Stimulated activated CD4-positive, alpha-beta T cell treated with anti-CD3 and anti-CD28 coated beads, Interleukin-2, amount 100 ng/mL, for 4 hours (primary cell): Measurements from ENCODE around the gene GPR78.

ENCODE experiments used
- DNase-seq: peaks from one replicate; pipeline ENCODE4 v3.0.0-alpha.2; 2020; ENCODE audit warnings: low read depth

Gene GPR78, protein sequence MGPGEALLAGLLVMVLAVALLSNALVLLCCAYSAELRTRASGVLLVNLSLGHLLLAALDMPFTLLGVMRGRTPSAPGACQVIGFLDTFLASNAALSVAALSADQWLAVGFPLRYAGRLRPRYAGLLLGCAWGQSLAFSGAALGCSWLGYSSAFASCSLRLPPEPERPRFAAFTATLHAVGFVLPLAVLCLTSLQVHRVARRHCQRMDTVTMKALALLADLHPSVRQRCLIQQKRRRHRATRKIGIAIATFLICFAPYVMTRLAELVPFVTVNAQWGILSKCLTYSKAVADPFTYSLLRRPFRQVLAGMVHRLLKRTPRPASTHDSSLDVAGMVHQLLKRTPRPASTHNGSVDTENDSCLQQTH

DNA sequence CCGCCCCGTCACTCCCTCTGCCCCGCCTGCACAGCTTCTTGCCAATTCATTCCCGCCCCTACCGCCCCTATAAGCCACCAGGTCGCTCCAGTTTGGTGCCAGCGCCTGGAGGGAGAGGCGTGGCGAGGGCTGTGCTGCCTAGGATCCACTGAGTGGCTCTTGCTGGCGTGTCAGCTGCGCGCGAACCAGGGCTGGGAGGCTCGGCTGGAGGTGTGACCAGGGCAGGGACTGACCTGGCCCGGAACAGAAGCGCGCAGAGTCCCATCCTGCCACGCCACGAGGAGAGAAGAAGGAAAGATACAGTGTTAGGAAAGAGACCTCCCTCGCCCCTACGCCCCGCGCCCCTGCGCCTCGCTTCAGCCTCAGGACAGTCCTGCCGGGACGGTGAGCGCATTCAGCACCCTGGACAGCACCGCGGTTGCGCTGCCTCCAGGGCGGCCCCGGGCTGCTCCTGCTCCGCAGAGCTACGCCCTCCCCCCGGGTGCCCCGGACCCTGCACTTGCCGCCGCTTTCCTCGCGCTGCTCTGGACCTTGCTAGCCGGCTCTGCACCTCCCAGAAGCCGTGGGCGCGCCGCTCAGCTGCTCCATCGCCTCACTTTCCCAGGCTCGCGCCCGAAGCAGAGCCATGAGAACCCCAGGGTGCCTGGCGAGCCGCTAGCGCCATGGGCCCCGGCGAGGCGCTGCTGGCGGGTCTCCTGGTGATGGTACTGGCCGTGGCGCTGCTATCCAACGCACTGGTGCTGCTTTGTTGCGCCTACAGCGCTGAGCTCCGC lies at the start of gene GPR78:
TSS of gene GPR78 (plus strand) at position 72 of the 773 bp plus-strand sequence. CDS start at position 663, 591 bp downstream.
- DNase-seq, result no peak

DNA sequence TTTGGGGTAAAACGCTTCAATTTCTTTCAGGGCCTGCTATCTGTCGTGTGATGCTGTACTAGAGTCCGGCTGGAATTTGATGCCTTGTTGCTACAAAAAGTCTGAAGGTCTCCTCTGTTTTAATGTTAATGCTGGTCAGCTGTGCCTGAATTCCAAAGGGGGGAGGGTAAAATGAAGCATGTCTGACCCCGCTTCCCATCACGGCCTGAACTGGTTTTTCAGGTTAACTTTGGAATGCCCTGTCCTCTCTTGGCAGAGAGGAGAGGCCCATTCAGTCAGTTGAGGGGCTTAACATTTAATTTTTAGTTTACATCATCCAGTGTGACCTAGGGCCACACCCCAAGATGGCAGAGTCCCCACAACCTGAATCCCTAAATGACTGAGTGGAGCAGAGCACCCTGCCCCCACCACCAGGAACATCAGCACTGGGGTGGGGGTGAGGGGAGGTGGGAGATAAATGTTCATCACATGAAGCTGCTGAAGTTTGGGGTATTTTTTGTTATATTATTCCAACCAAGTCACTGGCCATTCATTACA lies 47.9 kb upstream of the GPR78 start:
- no peak for DNase-seq

DNA sequence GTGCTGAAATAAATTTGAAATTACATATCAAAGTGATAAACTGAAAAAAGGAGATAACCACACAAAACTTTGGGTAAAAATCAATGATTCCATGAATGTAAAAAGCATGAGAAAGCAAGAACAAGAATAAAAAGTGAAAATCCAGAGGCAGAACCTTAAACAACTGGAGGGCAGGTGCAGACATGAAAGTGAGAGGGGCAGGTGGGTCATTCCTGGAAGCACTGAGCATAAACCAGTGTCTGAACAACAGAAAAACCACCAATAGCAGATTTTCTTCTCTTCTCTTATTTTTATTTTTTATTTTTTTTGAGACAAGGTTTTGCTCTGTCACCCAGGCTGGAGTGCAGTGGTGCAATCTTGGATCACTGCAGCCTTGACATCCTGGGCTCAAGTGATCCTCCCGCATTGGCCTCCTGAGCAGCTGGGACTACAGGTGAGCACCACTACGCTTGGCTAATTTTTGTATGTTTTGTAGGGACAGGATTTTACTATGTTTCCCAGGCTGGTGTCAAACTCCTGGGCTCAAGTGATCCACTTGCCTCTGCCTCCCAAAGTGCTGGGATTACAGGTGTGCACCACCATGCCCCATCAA lies 46.8 kb upstream of the GPR78 start:
- no peak for DNase-seq

DNA sequence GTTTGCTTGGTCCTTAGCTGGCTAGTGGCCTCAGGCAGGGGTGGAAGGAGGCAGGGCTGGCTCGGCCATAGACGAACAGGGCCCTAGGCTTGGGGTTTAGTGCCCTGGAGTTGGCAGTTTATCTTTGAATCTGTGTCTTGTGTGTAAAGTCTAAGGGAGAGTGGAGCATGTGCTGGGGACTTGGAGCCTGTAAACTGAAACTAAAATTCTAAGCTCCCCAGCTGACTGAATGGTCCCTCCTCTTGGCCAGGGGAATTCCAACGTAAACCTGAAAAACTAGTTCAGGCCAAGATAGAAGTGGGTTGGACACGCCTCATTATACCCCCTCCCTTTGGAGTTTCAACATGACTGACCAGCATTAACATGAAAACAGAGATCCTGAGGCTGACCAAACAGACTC lies 46.1 kb upstream of the GPR78 start:
- no peak for DNase-seq

DNA sequence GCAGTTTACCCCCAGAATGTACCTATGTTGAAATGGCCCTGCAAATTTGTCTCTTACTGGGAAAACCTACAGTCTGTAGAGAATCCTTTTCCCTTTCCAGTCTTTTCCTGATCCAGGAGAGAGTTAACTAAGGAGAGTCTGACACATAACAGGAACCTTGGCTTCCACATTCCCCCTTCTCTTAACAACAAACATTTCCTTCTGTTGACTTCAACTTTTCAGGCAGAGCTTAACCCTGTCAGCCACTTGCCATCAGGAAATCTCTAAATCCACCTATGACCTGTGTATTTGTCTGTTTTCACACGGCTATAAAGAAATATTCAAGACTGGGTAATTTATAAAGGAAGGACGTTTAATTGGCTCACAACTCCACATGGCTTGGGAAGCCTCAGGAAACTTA lies 45.6 kb upstream of the GPR78 start:
- no peak for DNase-seq

DNA sequence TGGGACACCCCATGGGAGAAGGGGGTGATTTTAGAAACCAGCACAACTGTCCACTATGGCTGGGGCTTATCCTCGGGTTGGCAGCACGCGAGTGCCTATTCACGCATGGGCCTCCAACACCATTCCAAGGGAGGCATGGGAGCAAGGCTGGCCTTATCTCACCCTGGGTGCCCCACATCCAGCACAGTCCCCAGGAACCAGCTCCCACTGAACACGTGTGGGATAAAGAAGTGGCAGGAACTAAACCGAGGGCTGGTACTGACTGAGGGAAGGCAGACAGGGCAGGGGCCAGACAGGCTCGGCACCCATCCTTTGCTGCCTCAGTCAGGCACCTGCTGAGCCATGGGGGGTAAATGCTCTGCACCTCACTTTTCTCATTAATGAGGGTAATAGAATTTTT lies 43.7 kb upstream of the GPR78 start:
- no peak for DNase-seq

DNA sequence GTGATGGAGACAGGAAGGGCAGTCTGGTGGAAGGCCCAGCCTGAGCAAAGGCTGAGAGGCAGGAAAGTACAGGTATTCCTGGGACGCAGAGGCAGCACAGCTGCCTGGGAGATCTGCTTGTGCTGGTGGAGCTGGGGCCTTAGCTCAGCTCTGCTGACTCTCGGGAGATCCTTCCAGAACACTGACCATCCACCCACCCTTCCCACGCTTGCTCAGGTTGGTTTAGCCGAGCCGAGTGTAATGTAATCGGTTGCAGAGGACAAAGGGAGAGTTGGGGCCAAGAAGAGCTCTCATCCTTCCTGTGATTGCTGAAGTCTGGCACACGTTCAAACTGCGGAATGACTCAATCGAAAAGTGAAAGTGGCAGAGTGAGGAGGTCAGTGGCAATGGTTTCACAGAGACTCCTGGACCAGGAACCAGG lies 43.1 kb upstream of the GPR78 start:
- DNase-seq, result no peak

DNA sequence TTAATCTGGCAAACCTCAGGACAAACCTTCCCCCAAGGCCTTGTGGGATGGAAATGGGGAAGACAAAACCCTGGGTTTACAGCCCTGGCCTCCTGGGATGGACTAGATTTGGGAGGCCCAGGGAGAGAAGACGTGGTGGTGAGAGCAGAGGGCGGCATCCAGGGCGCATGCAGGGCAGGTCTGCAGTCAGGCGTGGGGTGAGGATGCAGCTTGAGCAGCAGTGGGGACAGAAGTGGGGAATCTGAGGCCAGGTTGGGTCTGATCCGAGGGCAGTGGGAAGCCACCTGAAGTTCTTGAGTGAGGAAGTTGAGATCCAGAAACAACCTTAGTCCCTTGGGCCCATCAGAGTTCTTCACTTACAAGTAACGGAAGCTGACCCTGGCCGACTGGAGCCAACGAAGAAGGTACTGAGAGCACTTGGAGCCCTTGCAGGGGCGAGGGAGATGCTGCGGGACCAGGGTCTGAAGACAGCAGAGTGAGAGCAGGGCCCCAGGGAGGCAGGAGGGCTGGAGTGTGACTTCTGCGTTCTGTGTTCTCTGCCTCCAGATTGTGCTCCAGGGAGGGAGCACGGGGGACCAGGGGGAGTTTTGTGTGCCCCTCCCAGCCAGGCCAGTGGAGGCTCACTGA lies 42.0 kb upstream of the GPR78 start:
- DNase-seq, result no peak

DNA sequence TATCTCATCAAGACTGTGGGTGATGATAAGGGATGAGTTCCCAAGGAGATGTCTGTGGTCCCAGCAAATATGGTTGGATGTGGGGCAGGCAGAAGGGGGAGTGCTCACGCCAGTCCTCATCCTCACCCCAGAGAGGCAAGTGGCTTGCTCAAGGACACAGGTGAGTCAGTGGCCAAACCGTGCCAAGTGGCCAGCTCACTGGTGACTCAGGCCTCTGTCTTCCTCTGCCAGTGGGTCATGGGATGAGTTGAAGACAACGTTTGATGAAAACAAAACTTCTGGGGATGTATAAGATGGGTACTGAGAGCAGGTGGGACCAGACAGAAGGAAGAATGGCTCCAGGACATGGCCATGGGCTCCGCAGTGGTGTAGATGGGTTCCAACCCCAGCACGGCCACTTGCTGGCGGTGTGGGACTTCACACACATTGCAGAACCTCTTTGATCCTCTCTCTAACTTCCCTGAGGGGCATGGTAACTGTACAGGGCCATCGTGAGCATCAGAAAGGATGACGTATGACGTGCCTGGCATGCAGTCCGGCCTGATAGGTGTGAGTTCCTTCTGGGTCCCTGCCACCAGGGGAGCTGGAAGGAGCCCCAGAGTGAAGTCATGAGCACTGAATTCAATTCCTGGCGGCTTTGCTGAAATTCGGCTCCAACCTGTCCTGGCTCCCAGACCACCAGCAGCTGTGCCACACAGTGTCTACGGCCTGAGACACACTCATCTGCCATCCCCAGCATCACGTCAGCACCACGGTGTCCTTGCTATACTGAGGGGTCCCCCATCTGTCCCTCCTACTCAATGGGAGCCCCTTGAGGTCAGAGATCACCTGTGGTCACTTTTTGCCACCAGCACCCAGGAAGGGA lies 41.3 kb upstream of the GPR78 start:
- DNase-seq, result no peak

DNA sequence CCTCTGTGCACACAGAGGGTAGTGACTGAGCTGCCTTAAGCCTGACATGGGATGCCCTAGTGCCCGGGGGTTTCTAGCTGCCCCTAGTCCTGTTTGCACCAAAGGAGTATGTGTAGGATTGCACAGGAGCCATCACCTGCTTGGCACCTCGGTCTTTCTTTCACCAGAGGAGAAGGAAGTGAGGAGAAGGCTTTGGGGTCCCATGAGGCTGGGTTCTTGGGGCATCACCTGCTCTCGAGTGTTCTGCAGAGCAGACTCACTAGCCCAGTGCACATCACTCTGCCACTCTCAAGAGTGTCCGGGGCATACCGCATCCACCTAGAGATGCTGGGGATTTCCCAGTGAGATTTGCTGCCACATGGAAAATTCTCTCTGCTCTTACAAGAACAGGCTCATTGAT lies 40.5 kb upstream of the GPR78 start:
- DNase-seq, result no peak

DNA sequence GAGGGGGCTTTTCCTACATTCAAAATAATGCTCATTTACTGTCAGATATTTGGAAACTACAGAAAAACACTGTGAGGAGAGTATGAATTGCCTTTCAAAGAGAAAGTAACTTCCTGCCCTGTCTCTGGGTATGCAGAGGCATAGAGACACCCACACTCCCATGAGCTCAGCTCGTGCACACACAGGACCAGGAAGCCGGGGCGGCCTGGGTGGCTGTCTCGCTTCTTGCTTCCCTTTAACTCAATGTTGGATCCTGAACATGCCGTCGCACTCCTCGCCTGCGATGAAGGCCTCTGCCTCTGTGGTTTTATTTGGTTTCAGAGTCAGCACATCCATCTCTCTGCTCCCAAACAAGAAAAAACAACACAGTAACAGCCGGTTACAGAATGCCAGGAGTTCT lies 40.1 kb upstream of the GPR78 start:
- peak; percentile 22 for DNase-seq

DNA sequence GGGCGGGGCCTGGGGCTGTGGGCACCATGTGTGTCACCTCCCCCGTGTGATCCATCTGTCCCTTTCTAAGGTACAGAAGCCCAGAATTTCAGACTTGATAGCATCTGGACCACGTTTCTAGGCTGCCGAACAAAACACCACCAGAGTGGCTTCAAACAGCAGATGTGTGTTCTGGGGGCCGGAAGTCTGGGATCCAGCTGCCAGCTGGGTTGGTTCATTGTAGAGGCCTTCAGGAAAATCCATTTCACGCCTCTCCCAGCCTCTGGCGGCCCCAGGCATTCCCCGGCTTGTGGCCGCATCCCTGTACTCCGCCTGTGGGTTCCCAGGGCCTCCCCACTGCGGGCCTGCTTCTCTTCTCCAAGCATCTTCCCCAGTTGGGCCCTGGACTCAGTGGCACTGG lies 39.6 kb upstream of the GPR78 start:
- DNase-seq, result no peak

DNA sequence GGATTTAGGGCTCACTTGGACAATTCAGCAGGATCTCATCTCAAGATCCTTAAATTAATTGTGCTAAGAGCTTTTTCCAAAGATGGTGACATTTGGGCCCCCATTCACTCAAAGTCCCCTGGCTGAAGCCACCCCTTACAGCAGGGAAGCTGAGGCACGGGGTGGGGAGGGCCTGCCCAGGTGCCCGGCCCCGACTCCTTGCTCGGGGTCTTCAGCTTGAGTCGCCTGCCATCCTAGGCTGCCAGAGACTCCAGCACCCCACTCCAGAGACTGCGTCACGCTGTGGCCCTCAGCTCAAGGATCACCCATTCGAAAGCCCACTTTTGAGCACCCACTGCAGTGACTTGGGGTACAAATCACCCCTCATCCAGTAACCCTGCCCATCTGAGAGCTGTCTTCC lies 39.2 kb upstream of the GPR78 start:
- no peak for DNase-seq

DNA sequence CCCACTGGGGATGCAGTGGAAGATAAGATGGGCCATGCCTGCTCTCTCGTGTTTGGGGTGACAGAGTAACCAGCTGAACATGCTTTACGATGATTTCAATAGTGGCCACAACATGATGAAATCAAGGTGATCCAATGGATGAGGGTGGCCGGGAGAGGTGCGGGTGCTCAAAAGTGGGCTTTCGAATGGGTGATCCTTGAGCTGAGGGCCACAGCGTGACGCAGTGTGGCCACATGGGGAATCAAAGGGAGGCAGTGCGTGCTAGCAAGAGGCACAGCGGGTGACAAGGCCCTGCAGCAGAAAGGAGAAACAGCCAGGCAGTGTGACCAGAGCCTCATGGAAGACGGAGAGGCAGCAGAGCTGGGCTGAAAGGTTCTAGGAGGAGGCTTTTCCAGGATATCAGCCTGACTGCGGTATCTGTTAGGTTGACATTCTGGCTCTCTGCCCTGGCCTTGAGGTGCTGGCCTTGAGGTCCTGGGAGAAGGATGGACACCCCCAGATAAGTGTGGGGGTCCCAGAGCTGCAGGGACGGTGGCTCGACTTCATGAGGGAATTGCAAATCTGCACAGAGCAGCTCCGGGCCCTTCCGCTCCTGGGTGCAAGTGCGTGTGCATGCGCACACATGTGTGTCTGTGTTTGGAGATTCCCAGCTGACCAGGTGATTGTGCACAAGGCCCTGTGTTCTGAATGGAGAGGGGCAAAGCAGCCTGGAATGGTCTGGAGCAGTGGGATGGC lies 38.0 kb upstream of the GPR78 start:
- DNase-seq, result no peak

DNA sequence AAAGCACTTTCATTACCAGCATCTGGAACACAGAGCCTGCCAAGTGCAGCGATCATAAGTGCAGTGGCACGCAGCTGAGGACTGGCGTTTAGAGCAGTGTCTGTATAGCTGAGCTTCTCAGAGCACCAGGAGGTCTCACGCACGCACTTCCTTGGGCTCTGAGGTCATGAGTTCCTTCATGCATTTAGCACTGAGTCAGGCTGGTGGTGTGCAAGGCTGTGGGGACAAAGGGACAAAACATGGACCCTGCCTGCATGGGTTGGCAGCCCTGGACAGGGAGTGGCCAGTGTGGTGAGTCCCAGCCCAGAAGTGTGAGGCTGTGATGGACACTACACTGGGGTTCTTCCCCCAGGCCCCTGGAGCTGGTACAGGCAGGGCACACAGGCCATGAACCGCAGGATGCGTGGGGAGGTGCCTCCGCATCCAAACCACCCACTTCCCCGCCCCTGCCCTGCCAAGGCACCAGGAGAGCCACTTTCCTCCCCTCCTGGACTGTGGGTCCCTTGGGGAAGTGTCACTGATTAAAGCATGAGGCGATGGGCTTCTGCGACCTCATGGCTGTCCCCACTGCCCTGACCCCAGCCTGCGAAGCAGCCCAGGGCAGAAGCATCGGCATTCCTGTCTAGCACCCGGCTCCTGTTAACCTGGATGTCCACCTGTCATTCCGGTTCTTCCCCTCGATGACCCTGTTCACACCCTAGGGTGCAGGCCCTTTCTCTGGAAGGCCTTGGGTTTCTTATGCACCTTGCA lies 37.2 kb upstream of the GPR78 start:
- no peak for DNase-seq

DNA sequence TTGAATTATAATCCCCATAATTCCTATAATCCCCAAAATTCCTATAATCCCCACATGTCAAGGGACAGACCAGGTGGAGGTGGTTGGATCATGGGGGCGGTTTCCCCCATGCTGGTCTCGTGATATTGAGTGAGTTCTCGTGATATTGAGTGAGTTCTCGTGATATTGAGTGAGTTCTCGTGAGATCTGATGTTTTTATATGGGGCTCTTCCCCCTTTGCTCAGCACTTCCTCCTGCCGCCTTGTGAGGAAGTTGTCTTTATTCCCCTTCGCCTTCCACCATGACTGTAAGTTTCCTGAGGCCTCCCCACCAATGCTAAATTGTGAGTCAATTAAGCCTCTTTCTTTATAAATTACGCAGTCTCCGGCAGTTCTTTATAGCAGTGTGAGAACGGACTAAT lies 36.6 kb upstream of the GPR78 start:
- DNase-seq, result no peak

DNA sequence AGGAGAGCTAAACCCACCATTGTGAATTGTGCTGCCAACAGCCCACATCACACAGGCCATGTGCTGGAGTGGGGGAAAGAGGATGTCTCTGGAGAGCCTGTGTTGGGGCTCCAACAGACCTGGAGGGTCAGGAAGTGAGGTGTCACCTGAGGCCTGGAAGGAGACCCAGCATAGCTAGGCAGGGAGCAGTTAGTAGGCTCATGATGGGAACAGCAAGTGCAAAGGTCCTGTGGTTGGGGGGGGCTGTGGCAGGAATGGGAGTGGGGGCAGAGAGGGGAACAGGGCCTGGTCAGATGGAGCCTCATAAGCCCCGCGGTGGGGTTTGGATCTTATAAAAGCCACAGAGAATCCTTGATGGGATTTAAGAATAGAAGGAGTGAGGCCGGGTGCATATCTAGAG lies 35.9 kb upstream of the GPR78 start:
- no peak for DNase-seq

DNA sequence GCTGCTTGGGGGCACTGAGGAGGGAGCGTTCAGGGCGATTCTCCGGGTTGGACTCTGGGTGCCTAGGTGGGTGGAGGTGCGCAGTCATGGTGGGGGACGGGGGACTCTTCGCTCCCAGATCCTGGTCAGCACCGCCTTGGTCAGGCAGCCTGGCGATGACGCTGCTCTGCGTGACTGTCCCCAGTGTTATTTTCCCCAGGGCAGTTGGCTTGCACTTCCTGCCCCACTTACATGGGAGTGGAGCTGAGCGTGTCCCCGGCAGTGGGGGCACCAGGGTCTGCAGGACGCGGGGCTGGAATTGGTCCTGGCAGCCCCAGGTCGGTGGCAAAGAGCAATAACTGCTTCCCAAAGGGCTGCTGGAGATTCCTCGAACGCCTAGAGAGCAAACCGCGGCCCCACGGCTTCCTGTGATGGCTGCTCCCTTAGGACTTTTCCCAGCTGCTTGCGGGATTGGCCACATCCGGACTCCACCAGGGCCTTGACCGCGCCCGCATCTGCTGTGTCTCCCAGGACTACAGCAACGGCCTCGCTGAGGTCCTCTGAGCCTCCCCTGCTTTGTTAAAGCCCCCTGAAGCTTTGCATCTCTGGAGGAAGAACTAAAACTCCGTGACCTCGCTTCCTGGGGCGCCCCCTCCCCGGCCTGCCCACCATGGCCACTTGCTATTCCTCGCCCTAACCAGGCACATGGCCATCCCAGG lies 35.3 kb upstream of the GPR78 start:
- DNase-seq, result no peak

DNA sequence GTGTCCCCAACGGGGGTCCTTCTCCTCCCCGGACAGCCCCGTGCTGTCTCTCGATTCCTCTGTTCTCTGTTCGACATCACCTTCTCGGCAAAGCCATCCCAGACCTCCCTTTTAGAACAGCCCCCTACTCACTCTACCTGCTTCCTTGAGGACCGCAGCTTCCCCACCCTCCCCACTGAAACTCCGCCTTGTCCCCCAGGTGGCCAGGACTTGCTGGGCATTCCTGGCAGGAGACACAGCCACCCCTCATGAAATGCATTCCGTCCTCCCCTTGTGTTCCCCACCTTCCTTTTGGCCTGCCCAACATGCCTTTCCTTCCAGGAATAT lies 34.8 kb upstream of the GPR78 start:
- no peak for DNase-seq

DNA sequence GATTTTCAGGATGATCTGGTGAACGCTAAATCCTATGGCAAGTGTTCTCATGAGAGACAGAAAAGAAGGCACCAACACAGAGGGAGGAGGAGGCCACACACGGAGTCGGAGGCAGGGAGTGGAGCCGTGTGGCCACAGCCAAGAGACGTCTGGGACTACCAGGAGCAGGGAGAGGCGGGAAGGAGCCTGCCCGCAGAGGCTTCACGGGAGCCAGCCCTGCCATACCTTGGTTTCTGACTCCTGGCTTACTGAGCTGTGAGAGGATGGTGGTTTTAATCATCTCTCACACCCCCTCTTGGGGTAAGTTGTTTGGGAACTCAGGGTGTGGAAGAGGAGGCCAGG lies 33.5 kb upstream of the GPR78 start:
- no peak for DNase-seq
